A673 (cell line): ENCODE data around the gene CYP1A2. TPM values are rescaled to one million over a fixed set of nuclear protein-coding genes. Genes with fewer than 3 reads are reported as not detected.

Source experiments
- BruUV-seq: library from RNA; stranded (reverse); fragments of 400-500 nt; replicated peaks from 2 replicates; lab custom pipeline; 2021; lab: Mats Ljungman, UMichigan
- CTCF ChIA-PET: fragments of 300-600 bp; sonication (Branson Sonifier 250); formaldehyde crosslinking; loops from one replicate; lab custom pipeline; 2022; ENCODE audit warnings: antibody characterized with exemption; lab: Charles Lee
- POLR2A ChIA-PET: fragments of 300-600 bp; sonication (Branson Sonifier 250); formaldehyde crosslinking; loops from one replicate; lab custom pipeline; 2022; ENCODE audit warnings: antibody characterized with exemption; ENCODE audit not compliant: low non-redundant PET; lab: Charles Lee
- DNase-seq: peaks from one replicate; pipeline ENCODE4 v3.0.0-alpha.2; 2015; ENCODE audit warnings: low spot score
- H3K27ac ChIP-seq: fragments of 200-600 bp; sonication (generic); 2 replicates; pipeline ENCODE4 v1.5.1; 2016; ENCODE audit warnings: mixed run types, low read depth, mild to moderate bottlenecking, mixed read lengths, antibody characterized with exemption, low read length; ENCODE audit not compliant: poor library complexity, severe bottlenecking
- H3K27me3 ChIP-seq: fragments of 200-600 bp; sonication (generic); replicated peaks from 2 replicates; pipeline ENCODE4 v1.6.1; 2017; ENCODE audit warnings: mixed run types, low read depth, mild to moderate bottlenecking, mixed read lengths, antibody characterized with exemption, low read length; ENCODE audit not compliant: insufficient read depth, poor library complexity
- H3K36me3 ChIP-seq: fragments of 200-600 bp; sonication (generic); 2 replicates; pipeline ENCODE4 v1.6.1; 2016; ENCODE audit warnings: mixed run types, mild to moderate bottlenecking, mixed read lengths, antibody characterized with exemption, low read length; ENCODE audit not compliant: insufficient read depth, poor library complexity, severe bottlenecking
- H3K4me1 ChIP-seq: fragments of 200-600 bp; sonication (generic); 2 replicates; pipeline ENCODE4 v1.6.1; 2017; ENCODE audit warnings: mixed run types, mild to moderate bottlenecking, mixed read lengths, antibody characterized with exemption, low read length; ENCODE audit not compliant: insufficient read depth, poor library complexity, severe bottlenecking
- H3K4me3 ChIP-seq: fragments of 200-600 bp; sonication (generic); 2 replicates; pipeline ENCODE4 v1.5.1; 2016; ENCODE audit warnings: low read depth, mixed run types, mild to moderate bottlenecking, mixed read lengths, low read length; ENCODE audit not compliant: poor library complexity, severe bottlenecking
- H3K9me3 ChIP-seq: fragments of 200-600 bp; sonication (generic); 2 replicates; pipeline ENCODE4 v1.6.1; 2016; ENCODE audit warnings: mixed run types, low read depth, mild to moderate bottlenecking, mixed read lengths, antibody characterized with exemption, low read length; ENCODE audit not compliant: poor library complexity, severe bottlenecking
- CTCF ChIP-seq: fragments of 300-800, 200-600 bp; sonication (generic); conservative IDR thresholded peaks from 2 replicates; pipeline ENCODE4 v1.5.1; 2017; ENCODE audit warnings: low read depth, mild to moderate bottlenecking, antibody characterized with exemption, low read length, moderate library complexity, mixed read lengths
- EZH2 ChIP-seq: fragments of 200-600 bp; sonication (generic); IDR thresholded peaks from 2 replicates; pipeline ENCODE4 v1.6.1; 2017; ENCODE audit warnings: borderline replicate concordance, low read depth, mild to moderate bottlenecking, mixed read lengths, antibody characterized with exemption, low read length; ENCODE audit not compliant: poor library complexity, severe bottlenecking
- intact Hi-C: fragments of 100-400 bp; cut with micrococcal nuclease; formaldehyde crosslinking; loops from one replicate; pipeline ENCODE4 v1.10.0; 2022; ENCODE audit not compliant: unreplicated experiment
- total RNA-seq: library from RNA; stranded (reverse); gene quantifications from 2 replicates; pipeline ENCODE4 v1.2.3, GENCODE V29; 2021

CYP1A2 gene
- total RNA-seq, 1 experiment from 2014 or later, result not detected

- H3K36me3 ChIP-seq, result peaks cover 40% of the 10 kb centered on the region
- H3K4me3 ChIP-seq, result no peak overlapping the region
- TF ChIP-seq CTCF, result no peak
- TF ChIP-seq EZH2, result no peak
- no peaks in the 10 kb centered on the region for H3K27me3 ChIP-seq
- H3K4me1 ChIP-seq, result no peaks in the 10 kb centered on the region
- no peak overlapping the region for H3K27ac ChIP-seq
- ChIA-PET POLR2A (no interaction called here), CTCF (interaction anchor here (1.8 kb wide), 1 partner anchor 29 kb away, joined by 8 read pairs; no protein-coding TSS in a partner anchor)
- intact Hi-C loops, result no loop called here
- no peaks in the 10 kb centered on the region for H3K9me3 ChIP-seq
- no peak for DNase-seq
- BruUV-seq, result no TSS peak
These were observed 50.7 kb downstream of the CYP1A2 start for GRCh38 chr15:74799255-74799855.

- Histone ChIP-seq H3K27ac (no peak overlapping the region), H3K4me3 (no peak overlapping the region), H3K36me3 (peaks cover 40% of the 10 kb centered on the region), H3K27me3 (no peaks in the 10 kb centered on the region), H3K9me3 (no peaks in the 10 kb centered on the region), H3K4me1 (no peaks in the 10 kb centered on the region)
- DNase-seq, result peak; percentile 69
- TF ChIP-seq EZH2 (no peak), CTCF (peak; percentile 93)
- no TSS peak for BruUV-seq
- intact Hi-C loops, result loop anchor here (1.0 kb wide), 1 partner anchor 29 kb away; no protein-coding TSS in a partner anchor
- ChIA-PET CTCF (interaction anchor here (0.7 to 1.8 kb wide), 2 partner anchors 29 to 680 kb away, joined by 6 to 8 read pairs; no protein-coding TSS in a partner anchor), POLR2A (no interaction called here)
These were observed 51.4 kb downstream of the CYP1A2 start for GRCh38 chr15:74799856-74800558.

DNA sequence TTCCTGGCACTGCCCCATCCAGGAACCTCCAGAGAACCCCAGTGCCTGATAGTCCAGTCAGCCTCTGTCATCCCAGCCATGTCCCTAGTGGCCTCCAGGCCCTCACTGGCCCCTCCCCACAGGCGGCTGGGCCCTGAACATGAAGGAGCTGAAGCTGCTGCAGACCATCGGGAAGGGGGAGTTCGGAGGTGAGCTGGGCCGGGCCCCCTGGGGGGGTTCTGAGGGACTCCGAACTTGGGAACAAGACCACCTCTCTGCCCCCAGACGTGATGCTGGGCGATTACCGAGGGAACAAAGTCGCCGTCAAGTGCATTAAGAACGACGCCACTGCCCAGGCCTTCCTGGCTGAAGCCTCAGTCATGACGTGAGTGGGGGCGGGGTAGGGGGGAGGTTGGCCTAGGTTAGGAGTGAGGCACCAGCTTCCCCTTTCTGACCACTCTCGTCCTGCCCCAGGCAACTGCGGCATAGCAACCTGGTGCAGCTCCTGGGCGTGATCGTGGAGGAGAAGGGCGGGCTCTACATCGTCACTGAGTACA is 52.0 kb downstream of the CYP1A2 start:
- Histone ChIP-seq H3K9me3 (no peaks in the 10 kb centered on the region), H3K27me3 (no peaks in the 10 kb centered on the region), H3K27ac (no peak overlapping the region), H3K36me3 (peaks cover 40% of the 10 kb centered on the region), H3K4me3 (no peak overlapping the region), H3K4me1 (no peaks in the 10 kb centered on the region)
- ChIA-PET CTCF (interaction anchor here (0.7 kb wide), 1 partner anchor 681 kb away, joined by 6 read pairs; no protein-coding TSS in a partner anchor), POLR2A (no interaction called here)
- no peak for TF ChIP-seq CTCF
- TF ChIP-seq EZH2, result no peak
- intact Hi-C loops, result loop anchor here (1.0 kb wide), 1 partner anchor 29 kb away; no protein-coding TSS in a partner anchor
- no TSS peak for BruUV-seq
- DNase-seq, result no peak
